ENCODE measurements around the gene PLPP4. TPM values are rescaled to one million over a fixed set of nuclear protein-coding genes. Genes with fewer than 3 reads are reported as not detected.

PLPP4 gene
- total and polyA plus RNA-seq, 10 of the 15 experiments (the other 5 are each of a cell fraction or from before 2014, with no cell fraction given) = 0.08 to 3.1 (median 0.26) TPM; not detected in 3

GRCh38 chr10:120555436-120555835 lies 98.4 kb downstream of the PLPP4 start (continued):
- no peak for TF ChIP-seq ZZZ3 (IDR thresholded peaks at IDR 0.05; ENCODE audit: control insufficient read depth, insufficient read length, low read depth)
- no peak for TF ChIP-seq POLR2AphosphoS2 (IDR thresholded peaks at IDR 0.05; ENCODE audit: low read depth, low read length)
- TF ChIP-seq NR2F1 (conservative IDR thresholded peaks at IDR 0.05) = no peak
- no peak for TF ChIP-seq ZBTB11 (CRISPR knock-in tag; IDR thresholded peaks at IDR 0.05)
- TF ChIP-seq ASH2L (IDR thresholded peaks at IDR 0.05; ENCODE audit: borderline replicate concordance, low read depth) = no peak
- TF ChIP-seq PRDM15 (CRISPR knock-in tag; IDR thresholded peaks at IDR 0.05) = no peak
- no peak for TF ChIP-seq ZBED1 (IDR thresholded peaks at IDR 0.05; ENCODE audit: borderline replicate concordance)
- no peak for TF ChIP-seq PML (IDR thresholded peaks at IDR 0.05; ENCODE audit: low read length)

All from GM12878 (cell line).